Measurements from ENCODE around the gene SEPTIN5. TPM values are rescaled to one million over a fixed set of nuclear protein-coding genes. Genes with fewer than 3 reads are reported as not detected.

Gene SEPTIN5
- total RNA-seq, 1 experiment from 2014 or later: 50.4 TPM

DNA sequence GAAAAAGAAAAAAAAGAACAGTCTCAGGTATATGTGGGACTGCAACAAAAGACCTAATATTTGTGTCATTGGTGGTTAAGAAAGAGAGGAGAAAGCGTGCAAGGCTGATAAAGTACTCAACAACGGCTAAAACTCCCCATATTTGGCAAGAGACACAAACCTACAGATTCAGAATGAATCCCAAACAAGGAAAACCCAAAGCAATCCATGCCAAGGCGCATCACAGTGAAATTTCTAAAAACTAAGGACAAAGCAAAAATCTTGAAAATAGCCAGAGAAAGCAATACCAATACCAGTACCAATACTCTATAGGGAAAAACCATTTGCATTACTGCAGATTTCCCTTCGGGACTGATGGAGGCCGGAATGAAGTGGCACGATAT is 32.4 kb upstream of the SEPTIN5 start:
- no TSS peak for BruUV-seq (replicated peaks)
- CTCF ChIA-PET: no interaction called here
- no peaks in the 10 kb centered on the region for H3K36me3 ChIP-seq (ENCODE audit: insufficient read depth, low read length, poor library complexity, severe bottlenecking)
- POLR2A ChIA-PET (ENCODE audit: low non-redundant PET): no interaction called here
- peaks cover 4% of the 10 kb centered on the region for H3K4me1 ChIP-seq (ENCODE audit: insufficient read depth, low read length, poor library complexity, severe bottlenecking)
- TF ChIP-seq CTCF (conservative IDR thresholded peaks at IDR 0.05; ENCODE audit: low read depth, low read length) (no peak), EZH2 (IDR thresholded peaks at IDR 0.05; ENCODE audit: borderline replicate concordance, low read depth, low read length, poor library complexity, severe bottlenecking) (no peak)
- H3K27ac ChIP-seq (ENCODE audit: low read depth, low read length, poor library complexity, severe bottlenecking): no peak overlapping the region
- no peak for DNase-seq (ENCODE audit: low spot score)
- peaks cover 3% of the 10 kb centered on the region for H3K9me3 ChIP-seq (ENCODE audit: low read depth, low read length, poor library complexity, severe bottlenecking)
- H3K4me3 ChIP-seq (ENCODE audit: low read depth, low read length, poor library complexity, severe bottlenecking): no peak overlapping the region
- intact Hi-C loops (cut with micrococcal nuclease; ENCODE audit: unreplicated experiment): no loop called here
- no peaks in the 10 kb centered on the region for H3K27me3 ChIP-seq (replicated peaks; ENCODE audit: insufficient read depth, low read depth, low read length, poor library complexity)

DNA sequence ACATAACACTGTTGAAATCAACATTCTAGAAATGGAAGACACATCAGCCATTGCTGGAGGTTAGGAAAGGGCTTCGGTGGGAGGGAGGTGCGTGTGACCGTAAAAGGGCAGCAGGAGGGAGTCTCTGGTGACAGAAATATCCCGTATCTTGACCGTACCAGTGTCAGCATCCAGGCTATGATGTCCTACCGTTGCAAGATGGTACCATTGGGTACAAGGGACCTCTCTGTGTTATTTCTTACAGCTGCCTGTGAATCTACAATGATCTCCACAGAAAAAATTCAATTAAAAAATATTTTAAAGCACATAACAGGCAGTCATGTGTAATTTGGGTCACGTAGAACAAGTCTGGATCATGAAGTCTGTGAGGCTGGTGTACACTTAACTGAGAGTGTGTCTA is 27.4 kb upstream of the SEPTIN5 start:
- no peaks in the 10 kb centered on the region for H3K36me3 ChIP-seq (ENCODE audit: insufficient read depth, low read length, poor library complexity, severe bottlenecking)
- H3K9me3 ChIP-seq (ENCODE audit: low read depth, low read length, poor library complexity, severe bottlenecking): no peaks in the 10 kb centered on the region
- no peak for DNase-seq (ENCODE audit: low spot score)
- TF ChIP-seq EZH2 (IDR thresholded peaks at IDR 0.05; ENCODE audit: borderline replicate concordance, low read depth, low read length, poor library complexity, severe bottlenecking) (no peak), CTCF (conservative IDR thresholded peaks at IDR 0.05; ENCODE audit: low read depth, low read length) (no peak)
- ChIA-PET CTCF (no interaction called here), POLR2A (ENCODE audit: low non-redundant PET) (no interaction called here)
- H3K27me3 ChIP-seq (replicated peaks; ENCODE audit: insufficient read depth, low read depth, low read length, poor library complexity): no peaks in the 10 kb centered on the region
- no peak overlapping the region for H3K27ac ChIP-seq (ENCODE audit: low read depth, low read length, poor library complexity, severe bottlenecking)
- intact Hi-C loops (cut with micrococcal nuclease; ENCODE audit: unreplicated experiment): no loop called here
- BruUV-seq (replicated peaks): no TSS peak
- H3K4me1 ChIP-seq (ENCODE audit: insufficient read depth, low read length, poor library complexity, severe bottlenecking): no peaks in the 10 kb centered on the region
- no peak overlapping the region for H3K4me3 ChIP-seq (ENCODE audit: low read depth, low read length, poor library complexity, severe bottlenecking)

DNA sequence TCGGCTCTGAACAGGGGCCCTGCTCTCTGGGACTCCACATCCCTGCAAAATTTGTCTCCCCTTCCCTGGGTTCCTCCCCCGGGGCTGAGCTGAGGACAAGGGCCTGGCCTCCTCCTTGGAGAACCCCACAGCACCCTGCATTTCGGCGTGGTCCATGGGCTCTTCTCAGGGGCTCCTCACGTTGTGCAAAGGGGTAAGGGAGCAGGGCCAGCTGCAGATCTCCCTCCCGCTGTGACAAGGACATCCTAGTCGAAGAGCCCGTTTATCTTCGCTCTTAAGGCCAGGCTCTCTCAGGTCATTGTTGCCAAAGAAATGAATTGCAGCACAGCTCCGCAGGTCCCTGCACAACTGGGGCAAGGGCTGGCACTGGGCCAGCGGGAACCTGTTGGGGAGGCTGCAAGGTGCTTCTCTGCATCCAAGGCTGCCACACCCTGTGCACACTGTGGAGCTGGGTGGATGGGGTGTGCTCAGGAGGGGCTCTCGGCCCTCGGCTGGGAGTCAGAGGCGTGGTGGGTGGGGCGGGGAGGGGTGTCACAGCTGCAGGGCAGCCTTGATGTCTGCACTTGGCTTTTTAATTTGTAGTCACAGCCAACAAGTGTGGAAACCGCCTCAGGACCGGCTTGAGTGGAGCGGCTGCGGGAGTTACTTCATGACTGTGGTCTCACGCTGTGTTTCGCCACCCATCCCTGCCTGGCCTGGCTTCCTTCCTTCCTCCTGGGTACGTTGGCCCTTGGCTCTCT is 26.6 kb upstream of the SEPTIN5 start:
- Histone ChIP-seq H3K27ac (ENCODE audit: low read depth, low read length, poor library complexity, severe bottlenecking) (no peak overlapping the region), H3K9me3 (ENCODE audit: low read depth, low read length, poor library complexity, severe bottlenecking) (no peaks in the 10 kb centered on the region), H3K4me3 (ENCODE audit: low read depth, low read length, poor library complexity, severe bottlenecking) (no peak overlapping the region), H3K4me1 (ENCODE audit: insufficient read depth, low read length, poor library complexity, severe bottlenecking) (no peaks in the 10 kb centered on the region), H3K36me3 (ENCODE audit: insufficient read depth, low read length, poor library complexity, severe bottlenecking) (no peaks in the 10 kb centered on the region), H3K27me3 (replicated peaks; ENCODE audit: insufficient read depth, low read depth, low read length, poor library complexity) (no peaks in the 10 kb centered on the region)
- ChIA-PET CTCF (no interaction called here), POLR2A (ENCODE audit: low non-redundant PET) (interaction anchor here (0.5 kb wide), 1 partner anchor 390 kb away, joined by 5 read pairs; no protein-coding TSS in a partner anchor)
- no peak for TF ChIP-seq EZH2 (IDR thresholded peaks at IDR 0.05; ENCODE audit: borderline replicate concordance, low read depth, low read length, poor library complexity, severe bottlenecking)
- TF ChIP-seq CTCF (conservative IDR thresholded peaks at IDR 0.05; ENCODE audit: low read depth, low read length): no peak
- BruUV-seq (replicated peaks): no TSS peak
- intact Hi-C loops (cut with micrococcal nuclease; ENCODE audit: unreplicated experiment): no loop called here
- no peak for DNase-seq (ENCODE audit: low spot score)

Data from A673 (cell line).